ENCODE data around the gene GMPPB.
A peak's percentile ranks its signal among the peaks of the same experiment; 100 is the strongest.

Gene GMPPB

GRCh38 chr3:49727924-49728361 lies 4.2 kb upstream of the GMPPB start:
- DNase-seq (ENCODE audit: low read depth) = no peak

- no peak for DNase-seq (ENCODE audit: low read depth)
Measured at GRCh38 chr3:49727154-49727923, 3.6 kb upstream of the GMPPB start.

GRCh38 chr3:49725906-49726681 lies 2.3 kb upstream of the GMPPB start:
- no peak for DNase-seq (ENCODE audit: low read depth)

GRCh38 chr3:49724586-49724985 lies 835 bp upstream of the GMPPB start:
- no peak for DNase-seq (ENCODE audit: low read depth)

- DNase-seq (ENCODE audit: low read depth) = no peak
Measured at GRCh38 chr3:49723296-49723627, 489 bp downstream of the GMPPB start.

- DNase-seq (ENCODE audit: low read depth) = no peak
Measured at GRCh38 chr3:49722896-49723295, 855 bp downstream of the GMPPB start.

GRCh38 chr3:49721896-49722781 lies 1.6 kb downstream of the GMPPB start:
- no peak for DNase-seq (ENCODE audit: low read depth)

GRCh38 chr3:49721596-49721895 lies 2.2 kb downstream of the GMPPB start:
- no peak for DNase-seq (ENCODE audit: low read depth)

GRCh38 chr3:49720855-49721595 lies 2.7 kb downstream of the GMPPB start:
- DNase-seq (ENCODE audit: low read depth) = no peak

- peak; percentile 91 for DNase-seq (ENCODE audit: low read depth)
Measured at GRCh38 chr3:49719214-49719884, 4.4 kb downstream of the GMPPB start, which contains the start of gene AMIGO3. Gene AMIGO3, minus strand, starts transcription at chr3:49719684. Its CDS starts 219 bp downstream, at chr3:49719465.

GRCh38 chr3:49718858-49719213 lies 4.9 kb downstream of the GMPPB start:
- no peak for DNase-seq (ENCODE audit: low read depth)

GRCh38 chr3:49717959-49718857 lies 5.5 kb downstream of the GMPPB start:
- DNase-seq (ENCODE audit: low read depth) = no peak

GRCh38 chr3:49717211-49717958 lies 6.4 kb downstream of the GMPPB start:
- DNase-seq (ENCODE audit: low read depth) = no peak

- DNase-seq (ENCODE audit: low read depth) = no peak
Measured at GRCh38 chr3:49716691-49717210, 7.0 kb downstream of the GMPPB start.

GRCh38 chr3:49716169-49716568 lies 7.6 kb downstream of the GMPPB start:
- DNase-seq (ENCODE audit: low read depth) = no peak

- DNase-seq (ENCODE audit: low read depth) = no peak
Measured at GRCh38 chr3:49715611-49716121, 8.1 kb downstream of the GMPPB start.

GRCh38 chr3:49714728-49715550 lies 8.8 kb downstream of the GMPPB start:
- DNase-seq (ENCODE audit: low read depth) = no peak
